Activated naive CD4-positive, alpha-beta T cell treated with anti-CD3 and anti-CD28 coated beads for 36 hours (primary cell): ENCODE measurements around the gene PLCD3. TPM values are rescaled to one million over a fixed set of nuclear protein-coding genes. Genes with fewer than 3 reads are reported as not detected.

Source experiments
- CTCF ChIA-PET: fragments of 350-600 bp; sonication (Branson Sonifier 250); formaldehyde crosslinking; loops from one replicate; lab custom pipeline; 2021; ENCODE audit warnings: antibody characterized with exemption; lab: Charles Lee
- DNase-seq: peaks from one replicate; pipeline ENCODE4 v3.0.0-alpha.2; 2020
- H3K27ac Mint-ChIP-seq: one replicate; pipeline ENCODE4 v1.8.0; 2021; ENCODE audit warnings: mild to moderate bottlenecking, mixed read lengths
- H3K27me3 Mint-ChIP-seq: one replicate; pipeline ENCODE4 v1.8.0; 2021; ENCODE audit warnings: low read depth, mixed read lengths
- H3K36me3 Mint-ChIP-seq: one replicate; pipeline ENCODE4 v1.8.0; 2021; ENCODE audit warnings: low read depth, mixed read lengths
- H3K4me1 Mint-ChIP-seq: one replicate; pipeline ENCODE4 v1.8.0; 2021; ENCODE audit warnings: low read depth, mixed read lengths
- H3K4me3 Mint-ChIP-seq: one replicate; pipeline ENCODE4 v1.8.0; 2021; ENCODE audit warnings: mild to moderate bottlenecking, moderate library complexity, mixed read lengths
- H3K9me3 Mint-ChIP-seq: one replicate; pipeline ENCODE4 v1.8.0; 2021; ENCODE audit warnings: mixed read lengths
- intact Hi-C: fragments of 100-400 bp; cut with micrococcal nuclease; formaldehyde crosslinking; loops from one replicate; pipeline ENCODE4 v1.15.1; 2023
- total RNA-seq, 2 experiments: library from RNA; stranded (reverse); gene quantifications; one replicate each; pipeline ENCODE4 v1.2.3, GENCODE V29; 2021

PLCD3 gene
- total RNA-seq, 2 experiments from 2014 or later = 2.4 TPM

DNA sequence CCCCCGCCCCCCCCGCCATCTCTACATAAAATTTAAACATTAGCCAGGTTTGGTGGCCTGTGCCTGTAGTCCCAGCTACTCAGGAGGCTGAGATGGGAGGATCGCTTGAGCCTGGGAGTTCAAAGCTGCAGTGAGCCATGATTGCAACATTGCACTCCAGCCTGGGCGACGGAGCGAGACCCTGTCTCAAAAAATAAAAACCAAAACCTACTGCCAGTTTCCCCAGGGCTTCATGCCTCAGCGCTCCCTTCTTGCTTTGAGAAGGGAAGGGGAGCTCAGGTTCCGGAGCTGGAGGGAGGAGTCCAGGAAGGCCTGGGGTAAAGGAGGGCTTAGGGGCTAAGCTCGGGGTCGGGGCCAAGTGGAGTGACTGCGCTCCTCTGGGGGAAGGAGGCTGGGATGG is 20.5 kb downstream of the PLCD3 start:
- Mint-ChIP-seq H3K9me3 (no peaks in the 10 kb centered on the region), H3K27ac (no peak overlapping the region), H3K27me3 (no peaks in the 10 kb centered on the region), H3K4me1 (no peaks in the 10 kb centered on the region), H3K36me3 (peaks cover 4% of the 10 kb centered on the region), H3K4me3 (no peak overlapping the region)
- intact Hi-C loops = no loop called here
- DNase-seq = no peak
- CTCF ChIA-PET = no interaction called here

DNA sequence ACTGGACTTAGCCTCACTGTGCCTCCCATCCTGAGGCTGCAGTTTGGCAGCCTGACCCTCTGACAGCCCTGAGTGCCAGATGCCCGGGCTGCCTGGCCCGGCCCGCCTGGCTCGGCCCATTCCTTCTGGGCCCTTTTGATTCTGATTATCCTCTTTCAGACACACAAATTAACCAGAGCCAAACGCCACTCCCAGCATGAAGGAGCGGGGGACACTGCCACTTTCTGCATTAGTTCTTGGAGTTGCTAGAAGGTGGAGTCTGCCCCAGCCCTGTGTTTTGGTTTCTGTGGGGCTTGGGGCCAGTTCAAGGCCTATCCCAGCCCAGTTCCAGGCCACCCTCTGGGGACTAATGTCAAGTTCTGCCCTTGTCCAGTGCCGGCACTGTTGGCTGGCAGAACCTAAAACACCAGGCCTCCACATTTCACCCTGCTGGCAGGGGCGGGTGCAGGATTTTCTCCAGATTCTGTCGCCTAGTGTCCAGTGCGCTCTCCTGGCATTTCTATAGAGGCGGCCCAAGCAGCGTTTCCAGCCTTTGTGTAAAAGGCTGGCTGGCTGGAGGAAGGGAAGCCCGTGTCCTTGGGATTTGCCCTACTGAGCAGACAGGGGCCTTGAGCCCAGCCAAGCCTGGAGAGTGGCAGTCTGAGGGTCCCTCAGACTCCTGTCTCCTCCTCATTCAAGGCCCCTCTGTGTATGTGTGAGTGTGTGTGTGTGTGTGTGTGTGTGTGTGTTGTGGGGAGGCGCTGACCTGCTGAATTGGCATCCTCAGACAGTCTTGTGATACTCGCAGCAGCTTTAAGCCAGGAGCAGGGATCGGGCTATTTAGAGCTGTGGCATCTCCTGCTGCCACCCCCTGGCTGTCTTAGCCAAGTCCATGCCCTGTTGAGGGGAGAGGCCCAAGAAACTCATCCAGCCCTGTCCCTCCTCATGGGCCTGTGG is 21.4 kb downstream of the PLCD3 start:
- H3K4me3 Mint-ChIP-seq = no peak overlapping the region
- intact Hi-C loops = no loop called here
- no peaks in the 10 kb centered on the region for H3K4me1 Mint-ChIP-seq
- no peaks in the 10 kb centered on the region for H3K9me3 Mint-ChIP-seq
- H3K36me3 Mint-ChIP-seq = peaks cover 6% of the 10 kb centered on the region
- H3K27me3 Mint-ChIP-seq = no peaks in the 10 kb centered on the region
- no peak overlapping the region for H3K27ac Mint-ChIP-seq
- DNase-seq = no peak
- CTCF ChIA-PET = no interaction called here

DNA sequence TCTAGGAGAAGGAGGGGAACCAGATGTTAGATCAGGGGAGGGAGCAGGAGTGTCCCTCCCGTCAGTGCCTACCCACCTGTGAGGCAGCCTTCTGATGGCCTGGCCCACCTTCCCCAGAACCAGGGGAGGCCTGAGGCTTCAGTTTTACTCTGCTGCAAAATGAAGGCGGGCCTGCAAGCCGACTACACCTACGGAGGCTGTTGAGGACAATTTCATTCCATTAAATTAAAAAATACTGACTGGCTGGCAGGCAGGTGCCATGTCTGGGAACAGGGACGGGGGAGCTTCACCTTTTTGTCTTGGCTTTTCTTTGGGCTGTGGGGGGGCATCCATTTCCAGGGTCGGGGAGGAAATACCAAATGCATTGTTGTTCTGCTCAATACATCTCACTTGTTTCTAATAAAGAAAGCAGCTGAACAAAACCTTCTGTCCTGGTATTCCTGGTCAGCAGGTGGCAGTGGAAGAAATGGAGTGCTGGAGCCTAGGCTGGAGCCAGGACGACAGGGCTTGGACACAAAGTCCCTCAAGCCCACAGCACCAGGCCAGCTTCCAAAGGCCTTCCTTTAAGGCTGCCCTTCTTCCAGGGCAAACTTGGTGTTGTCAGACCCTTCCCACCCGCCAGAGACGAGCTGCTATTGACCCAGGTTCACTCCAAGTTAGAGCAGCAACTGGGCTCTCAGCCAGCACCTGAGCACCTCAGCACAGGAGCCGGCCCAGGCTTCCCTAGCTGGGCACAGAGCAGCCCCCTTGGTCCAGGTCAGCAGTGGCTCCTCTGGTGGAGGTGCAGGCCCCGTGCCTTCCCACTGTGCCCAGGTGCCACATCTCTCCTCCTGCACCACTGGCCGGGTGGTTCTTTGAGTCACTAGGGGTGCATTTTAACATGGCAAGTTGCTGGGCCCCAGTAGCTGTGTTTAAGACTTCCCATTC is 23.5 kb downstream of the PLCD3 start:
- no peak for DNase-seq
- intact Hi-C loops = no loop called here
- Mint-ChIP-seq H3K27ac (no peak overlapping the region), H3K4me3 (no peak overlapping the region), H3K36me3 (peaks cover 9% of the 10 kb centered on the region), H3K4me1 (no peaks in the 10 kb centered on the region), H3K9me3 (no peaks in the 10 kb centered on the region), H3K27me3 (no peaks in the 10 kb centered on the region)
- CTCF ChIA-PET = interaction anchor here (0.7 to 2.1 kb wide), 3 partner anchors 9 to 89 kb away, joined by 4 to 10 read pairs (median 7); partner anchors contain the start of gene ACBD4

DNA sequence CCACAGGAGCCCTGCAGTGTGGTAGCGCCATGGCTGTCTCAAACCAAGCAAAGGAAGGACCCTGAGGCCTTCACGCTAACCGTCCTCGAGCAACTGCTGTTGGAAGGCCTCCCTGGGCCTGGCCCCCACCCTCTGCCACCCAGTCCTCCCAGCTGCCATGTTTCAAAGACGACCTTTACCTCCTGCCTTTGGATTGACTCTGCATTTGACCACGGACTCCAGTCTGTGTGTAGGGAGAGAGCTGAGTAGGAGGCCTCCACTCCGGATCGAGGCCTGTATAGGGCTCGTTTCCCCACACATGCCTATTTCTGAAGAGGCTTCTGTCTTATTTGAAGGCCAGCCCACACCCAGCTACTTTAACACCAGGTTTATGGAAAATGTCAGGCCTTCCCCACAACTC is 24.3 kb downstream of the PLCD3 start:
- H3K4me3 Mint-ChIP-seq = no peak overlapping the region
- DNase-seq = no peak
- H3K9me3 Mint-ChIP-seq = no peaks in the 10 kb centered on the region
- H3K27ac Mint-ChIP-seq = no peak overlapping the region
- no peaks in the 10 kb centered on the region for H3K27me3 Mint-ChIP-seq
- H3K36me3 Mint-ChIP-seq = peaks cover 14% of the 10 kb centered on the region
- intact Hi-C loops = no loop called here
- H3K4me1 Mint-ChIP-seq = no peaks in the 10 kb centered on the region
- CTCF ChIA-PET = interaction anchor here (1.8 to 2.1 kb wide), 2 partner anchors 8 to 90 kb away, joined by 7 to 10 read pairs; no protein-coding TSS in a partner anchor

DNA sequence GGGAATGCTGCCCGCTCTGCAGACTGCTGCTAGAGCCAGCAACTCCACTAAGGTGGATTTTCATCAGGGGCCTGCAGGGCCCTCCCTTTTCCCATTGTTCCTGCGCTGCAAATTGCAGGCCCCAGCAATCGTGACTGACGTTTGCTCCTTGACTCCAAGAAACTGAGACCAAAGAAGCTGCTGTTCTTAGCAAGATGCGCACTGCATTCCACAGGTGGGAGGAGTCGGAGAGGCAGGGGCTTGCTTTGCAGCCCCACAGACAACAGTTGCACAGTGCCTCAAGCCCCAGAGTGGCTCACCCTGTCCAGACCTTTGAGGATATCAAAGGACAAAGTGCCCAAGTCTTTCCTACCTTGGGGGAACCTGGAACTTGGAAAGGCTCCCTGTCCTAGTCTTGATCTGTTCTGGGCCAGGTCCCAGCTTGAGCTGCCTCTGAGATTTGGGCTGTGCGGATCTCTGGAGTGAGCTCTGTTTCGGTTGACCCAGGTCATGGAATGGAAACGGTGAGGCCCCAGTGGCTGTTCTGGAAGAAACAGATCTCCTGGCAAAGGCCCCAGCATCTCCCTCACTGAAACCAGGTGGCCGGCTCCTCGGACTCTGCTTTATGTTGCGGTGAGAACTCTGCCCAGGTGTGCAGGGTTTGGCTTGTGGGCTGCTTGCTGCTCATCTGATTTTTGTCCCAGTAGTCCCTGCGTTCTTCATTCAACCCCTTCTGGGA is 24.9 kb downstream of the PLCD3 start:
- Mint-ChIP-seq H3K27me3 (no peaks in the 10 kb centered on the region), H3K36me3 (peaks cover 16% of the 10 kb centered on the region), H3K4me3 (no peak overlapping the region), H3K9me3 (no peaks in the 10 kb centered on the region), H3K4me1 (no peaks in the 10 kb centered on the region), H3K27ac (no peak overlapping the region)
- CTCF ChIA-PET = interaction anchor here (1.8 kb wide), 1 partner anchor 90 kb away, joined by 7 read pairs; no protein-coding TSS in a partner anchor
- no peak for DNase-seq
- intact Hi-C loops = no loop called here

GRCh38 chr17:45106582-45106981 is 25.7 kb downstream of the PLCD3 start:
- no peak overlapping the region for H3K4me3 Mint-ChIP-seq
- H3K27ac Mint-ChIP-seq = no peak overlapping the region
- no peaks in the 10 kb centered on the region for H3K4me1 Mint-ChIP-seq
- no peak for DNase-seq
- H3K9me3 Mint-ChIP-seq = no peaks in the 10 kb centered on the region
- H3K27me3 Mint-ChIP-seq = no peaks in the 10 kb centered on the region
- intact Hi-C loops = no loop called here
- CTCF ChIA-PET = no interaction called here
- peaks cover 23% of the 10 kb centered on the region for H3K36me3 Mint-ChIP-seq

GRCh38 chr17:45106096-45106495 is 26.2 kb downstream of the PLCD3 start:
- no peaks in the 10 kb centered on the region for H3K4me1 Mint-ChIP-seq
- intact Hi-C loops = no loop called here
- DNase-seq = no peak
- CTCF ChIA-PET = interaction anchor here (1.0 kb wide), 1 partner anchor 10 kb away, joined by 3 read pairs; no protein-coding TSS in a partner anchor
- no peaks in the 10 kb centered on the region for H3K9me3 Mint-ChIP-seq
- no peak overlapping the region for H3K27ac Mint-ChIP-seq
- no peaks in the 10 kb centered on the region for H3K27me3 Mint-ChIP-seq
- H3K4me3 Mint-ChIP-seq = no peak overlapping the region
- peaks cover 23% of the 10 kb centered on the region for H3K36me3 Mint-ChIP-seq

DNA sequence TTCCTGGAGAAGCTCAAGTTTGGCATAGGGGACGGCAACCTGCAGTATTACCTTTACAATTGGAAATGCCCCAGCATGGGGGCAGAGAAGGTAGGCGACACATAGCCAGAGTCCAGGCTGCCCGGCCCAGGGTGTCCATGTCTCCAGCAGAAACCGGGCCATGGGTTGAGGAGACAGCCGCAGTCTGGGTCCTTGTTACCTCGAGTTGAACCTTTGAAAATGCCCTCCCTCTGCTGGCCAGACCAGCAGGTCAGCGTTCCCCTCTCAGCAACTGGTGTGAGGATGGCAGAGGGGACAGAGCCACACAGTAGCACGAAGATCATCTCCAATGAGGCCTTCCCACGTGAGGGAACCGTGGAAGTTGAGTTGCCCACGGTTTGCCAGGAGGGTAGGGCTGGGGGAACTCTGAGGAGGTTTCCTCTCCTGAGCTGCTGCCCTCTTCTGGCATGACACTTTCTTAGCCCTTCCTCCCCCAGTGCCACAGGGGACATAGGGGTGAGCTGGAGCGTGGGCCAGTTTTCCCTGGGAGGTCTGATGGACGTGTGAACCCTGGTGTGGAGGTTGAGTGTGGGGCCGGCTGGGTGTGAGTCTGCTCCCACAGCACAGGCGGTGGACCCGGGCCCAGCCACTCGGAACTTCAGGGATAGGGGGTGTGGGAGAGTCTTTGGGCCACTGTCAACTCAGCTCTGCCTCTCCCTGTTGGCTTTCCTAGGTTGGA is 27.2 kb downstream of the PLCD3 start:
- H3K36me3 Mint-ChIP-seq = peaks cover 24% of the 10 kb centered on the region

DNA sequence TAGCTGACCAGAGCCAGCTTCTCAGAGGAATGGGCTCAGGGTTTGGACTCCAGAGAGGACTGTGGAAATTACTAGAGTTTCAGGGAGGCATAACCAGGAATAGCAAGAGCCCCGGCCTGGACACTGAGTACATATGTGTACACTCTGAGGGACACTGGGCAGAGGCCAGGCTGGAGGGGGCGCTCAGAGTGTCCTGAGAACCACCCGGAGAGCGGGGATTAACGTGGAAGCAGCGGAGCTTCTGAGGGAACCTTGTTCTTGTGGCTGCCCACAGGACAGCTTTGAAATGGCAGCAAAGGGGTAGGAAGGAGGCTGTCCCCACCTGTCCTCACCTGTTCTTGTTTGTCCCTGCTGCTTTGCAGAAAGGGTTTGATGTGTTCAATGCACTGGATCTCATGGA is 27.8 kb downstream of the PLCD3 start:
- H3K9me3 Mint-ChIP-seq = no peaks in the 10 kb centered on the region
- DNase-seq = no peak
- no peak overlapping the region for H3K27ac Mint-ChIP-seq
- CTCF ChIA-PET = interaction anchor here (0.9 kb wide), 1 partner anchor 139 kb away, joined by 5 read pairs; no protein-coding TSS in a partner anchor
- H3K4me3 Mint-ChIP-seq = no peak overlapping the region
- intact Hi-C loops = no loop called here
- H3K4me1 Mint-ChIP-seq = no peaks in the 10 kb centered on the region
- H3K27me3 Mint-ChIP-seq = no peaks in the 10 kb centered on the region
- peaks cover 24% of the 10 kb centered on the region for H3K36me3 Mint-ChIP-seq

More for the DNA sequence above, 27.2 kb downstream of the PLCD3 start:
- no peak overlapping the region for H3K4me3 Mint-ChIP-seq
- DNase-seq = no peak
- H3K4me1 Mint-ChIP-seq = no peaks in the 10 kb centered on the region
- intact Hi-C loops = no loop called here
- H3K9me3 Mint-ChIP-seq = no peaks in the 10 kb centered on the region
- H3K27me3 Mint-ChIP-seq = no peaks in the 10 kb centered on the region
- CTCF ChIA-PET = interaction anchor here (1.0 kb wide), 1 partner anchor 9 kb away, joined by 3 read pairs; no protein-coding TSS in a partner anchor
- no peak overlapping the region for H3K27ac Mint-ChIP-seq

- Mint-ChIP-seq H3K36me3 (peaks cover 27% of the 10 kb centered on the region), H3K4me1 (no peaks in the 10 kb centered on the region)
- CTCF ChIA-PET = interaction anchor here (0.9 kb wide), 1 partner anchor 139 kb away, joined by 5 read pairs; no protein-coding TSS in a partner anchor
Observed at GRCh38 chr17:45104029-45104428, 28.3 kb downstream of the PLCD3 start.

GRCh38 chr17:45103269-45103795 is 29.0 kb downstream of the PLCD3 start:
- CTCF ChIA-PET = no interaction called here

More at GRCh38 chr17:45104029-45104428, 28.3 kb downstream of the PLCD3 start:
- intact Hi-C loops = no loop called here
- DNase-seq = no peak
- H3K27me3 Mint-ChIP-seq = no peaks in the 10 kb centered on the region
- H3K4me3 Mint-ChIP-seq = no peak overlapping the region
- no peak overlapping the region for H3K27ac Mint-ChIP-seq
- no peaks in the 10 kb centered on the region for H3K9me3 Mint-ChIP-seq

More at GRCh38 chr17:45103269-45103795, 29.0 kb downstream of the PLCD3 start:
- DNase-seq = no peak
- Mint-ChIP-seq H3K27ac (no peak overlapping the region), H3K4me3 (no peak overlapping the region), H3K4me1 (no peaks in the 10 kb centered on the region), H3K36me3 (peaks cover 32% of the 10 kb centered on the region), H3K27me3 (no peaks in the 10 kb centered on the region), H3K9me3 (no peaks in the 10 kb centered on the region)
- intact Hi-C loops = no loop called here
